ENCODE data around the gene MEF2B.
A peak's percentile ranks its signal among the peaks of the same experiment; 100 is the strongest.

The MEF2B gene

GRCh38 chr19:19170053-19170872 lies at the start of gene MEF2B:
MEF2B (minus strand) TSS chr19:19170263; CDS start chr19:19150735, 19,528 bp downstream.
- no peak for DNase-seq

GRCh38 chr19:19218911-19219310 lies 48.8 kb upstream of the MEF2B start:
- no peak for DNase-seq

GRCh38 chr19:19217099-19217498 lies 47.0 kb upstream of the MEF2B start:
- no peak for DNase-seq

- DNase-seq, result no peak
Measured at GRCh38 chr19:19215792-19216191, 45.7 kb upstream of the MEF2B start.

GRCh38 chr19:19214892-19215291 lies 44.8 kb upstream of the MEF2B start:
- no peak for DNase-seq

GRCh38 chr19:19214159-19214490 lies 44.1 kb upstream of the MEF2B start:
- no peak for DNase-seq

GRCh38 chr19:19213426-19214158 lies 43.5 kb upstream of the MEF2B start:
- DNase-seq, result no peak

- no peak for DNase-seq
Measured at GRCh38 chr19:19212916-19213315, 42.9 kb upstream of the MEF2B start.

GRCh38 chr19:19211499-19212420 lies 41.7 kb upstream of the MEF2B start, which contains the start of gene NCAN:
NCAN (plus strand) TSS chr19:19211958; CDS start chr19:19216954, 4,996 bp downstream.
- DNase-seq, result peak; percentile 49

GRCh38 chr19:19209372-19209771 lies 39.3 kb upstream of the MEF2B start:
- DNase-seq, result peak; percentile 19

GRCh38 chr19:19207637-19208572 lies 37.8 kb upstream of the MEF2B start:
- DNase-seq, result no peak

GRCh38 chr19:19206938-19207337 lies 36.9 kb upstream of the MEF2B start:
- no peak for DNase-seq

- no peak for DNase-seq
Measured at GRCh38 chr19:19205416-19206410, 35.6 kb upstream of the MEF2B start.

- DNase-seq, result no peak
Measured at GRCh38 chr19:19204181-19204580, 34.1 kb upstream of the MEF2B start.

- peak; percentile 95 for DNase-seq
Measured at GRCh38 chr19:19203012-19203856, 33.2 kb upstream of the MEF2B start, which contains the start of gene NR2C2AP. NR2C2AP (minus strand) TSS chr19:19203414; CDS start chr19:19203060, 354 bp downstream.

- no peak for DNase-seq
Measured at GRCh38 chr19:19202707-19203011, 32.6 kb upstream of the MEF2B start.

- DNase-seq, result no peak
Measured at GRCh38 chr19:19201697-19202630, 31.9 kb upstream of the MEF2B start.

- no peak for DNase-seq
Measured at GRCh38 chr19:19193926-19194325, 23.9 kb upstream of the MEF2B start.

Data from NCI-H1694 (cell line).